Measurements from ENCODE around the gene PAOX.
A peak's percentile ranks its signal among the peaks of the same experiment; 100 is the strongest.

PAOX gene

DNA sequence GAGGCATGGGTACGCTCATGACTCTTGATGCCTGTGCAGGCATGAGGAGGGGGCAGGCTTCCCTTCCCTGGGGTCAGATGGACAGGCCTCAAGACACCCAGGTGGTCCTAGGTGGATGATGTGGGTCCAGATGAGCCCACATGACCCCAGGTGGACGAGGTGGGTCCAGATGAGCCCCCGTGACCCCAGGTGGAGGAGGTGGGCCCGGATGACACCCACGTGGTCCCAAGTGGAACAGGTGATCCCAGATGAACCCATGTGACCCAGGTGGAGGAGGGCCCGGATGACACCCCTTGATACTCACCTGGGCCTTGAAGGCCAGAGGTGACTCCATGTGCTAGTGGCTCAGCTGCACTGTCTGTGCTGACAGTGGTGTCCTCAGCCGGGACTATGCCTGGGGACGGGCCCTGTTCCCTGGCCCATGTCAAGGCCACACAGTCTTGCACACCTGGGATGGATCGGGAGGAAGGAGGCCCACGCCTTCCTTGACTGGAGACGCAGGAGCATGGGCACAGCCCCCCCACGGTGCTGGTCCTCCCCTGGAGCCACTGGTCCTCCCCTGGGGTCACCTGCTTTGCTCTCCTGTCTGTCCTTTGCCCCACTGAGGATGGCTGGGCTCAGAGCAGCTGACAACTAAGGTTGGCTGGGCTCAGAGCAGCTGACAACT is 28.6 kb upstream of the PAOX start:
- H3K27me3 ChIP-seq (ENCODE audit: insufficient read depth, low read length), result no peaks in the 10 kb centered on the region; the same call in 1 of the 2 replicates
- no peaks in the 10 kb centered on the region for H3K36me3 ChIP-seq (ENCODE audit: insufficient read depth, low read length)
- no peak overlapping the region for H3K4me3 ChIP-seq (ENCODE audit: low read depth, low read length)
- H2AFZ ChIP-seq (ENCODE audit: low read length, unreplicated experiment), result no peak overlapping the region
- H3K27ac ChIP-seq (ENCODE audit: low read depth, low read length), result no peak overlapping the region
- no peaks in the 10 kb centered on the region for H3K79me2 ChIP-seq (ENCODE audit: control insufficient read depth, insufficient read depth, low read length, unreplicated experiment)
- peaks cover 3% of the 10 kb centered on the region for H3K4me1 ChIP-seq (ENCODE audit: control insufficient read depth, insufficient read depth, low read length, unreplicated experiment)

GRCh38 chr10:133350950-133351329 is 28.1 kb upstream of the PAOX start:
- Histone ChIP-seq H3K36me3 (ENCODE audit: insufficient read depth, low read length) (no peaks in the 10 kb centered on the region), H3K27ac (ENCODE audit: low read depth, low read length) (no peak overlapping the region), H3K4me1 (ENCODE audit: control insufficient read depth, insufficient read depth, low read length, unreplicated experiment) (peaks cover 3% of the 10 kb centered on the region), H3K27me3 (ENCODE audit: insufficient read depth, low read length) (no peaks in the 10 kb centered on the region), H2AFZ (ENCODE audit: low read length, unreplicated experiment) (no peak overlapping the region), H3K4me3 (ENCODE audit: low read depth, low read length) (no peak overlapping the region), H3K79me2 (ENCODE audit: control insufficient read depth, insufficient read depth, low read length, unreplicated experiment) (no peaks in the 10 kb centered on the region)

GRCh38 chr10:133351408-133352318 is 27.4 kb upstream of the PAOX start:
- Histone ChIP-seq H3K27me3 (ENCODE audit: insufficient read depth, low read length) (no peaks in the 10 kb centered on the region), H3K4me1 (ENCODE audit: control insufficient read depth, insufficient read depth, low read length, unreplicated experiment) (peaks cover 8% of the 10 kb centered on the region), H3K79me2 (ENCODE audit: control insufficient read depth, insufficient read depth, low read length, unreplicated experiment) (peaks cover 6% of the 10 kb centered on the region), H3K27ac (ENCODE audit: low read depth, low read length) (no peak overlapping the region), H3K4me3 (ENCODE audit: low read depth, low read length) (no peak overlapping the region), H2AFZ (ENCODE audit: low read length, unreplicated experiment) (no peak overlapping the region), H3K36me3 (ENCODE audit: insufficient read depth, low read length) (no peaks in the 10 kb centered on the region)

DNA sequence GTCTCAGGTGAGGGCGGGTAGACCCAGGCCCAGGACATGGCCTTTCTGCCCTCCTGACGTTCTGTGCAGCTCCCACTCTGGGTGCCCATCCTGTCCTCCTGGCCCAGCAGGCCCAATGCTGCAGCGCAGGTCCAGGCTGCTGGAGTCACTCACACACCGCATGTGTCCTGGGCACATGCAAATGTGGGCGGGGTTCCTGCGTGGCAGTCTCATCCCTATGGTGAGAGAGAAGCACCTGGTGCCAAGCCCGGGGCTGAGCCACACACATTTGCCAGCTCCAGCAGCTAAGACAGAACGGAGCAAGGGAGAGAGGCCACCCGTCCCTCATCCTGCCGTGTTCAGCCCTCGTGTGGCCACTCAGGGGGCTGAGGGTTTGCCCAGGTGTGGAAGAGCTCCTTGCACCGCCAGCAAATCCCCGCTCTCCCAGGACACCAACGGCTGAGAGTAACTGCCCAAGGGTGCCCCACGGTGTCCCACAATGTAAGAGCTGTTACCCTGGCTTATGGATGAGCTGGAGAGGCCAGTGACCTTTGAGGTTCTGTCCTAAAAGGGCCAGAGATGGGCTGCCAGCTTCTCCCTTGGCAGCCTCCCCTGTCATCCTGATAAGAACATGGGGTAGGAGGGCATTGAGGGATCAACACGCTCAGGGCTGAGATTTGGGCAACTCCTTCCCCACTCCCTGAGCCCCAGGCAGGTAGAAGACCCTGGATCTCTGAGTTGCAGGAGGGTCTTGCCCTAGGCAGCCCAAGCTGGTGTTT is 25.7 kb upstream of the PAOX start:
- Histone ChIP-seq H3K27ac (ENCODE audit: low read depth, low read length) (no peak overlapping the region), H2AFZ (ENCODE audit: low read length, unreplicated experiment) (no peak overlapping the region), H3K4me3 (ENCODE audit: low read depth, low read length) (no peak overlapping the region), H3K27me3 (ENCODE audit: insufficient read depth, low read length) (no peaks in the 10 kb centered on the region), H3K36me3 (ENCODE audit: insufficient read depth, low read length) (no peaks in the 10 kb centered on the region), H3K4me1 (ENCODE audit: control insufficient read depth, insufficient read depth, low read length, unreplicated experiment) (peaks cover 8% of the 10 kb centered on the region), H3K79me2 (ENCODE audit: control insufficient read depth, insufficient read depth, low read length, unreplicated experiment) (peaks cover 7% of the 10 kb centered on the region)

DNA sequence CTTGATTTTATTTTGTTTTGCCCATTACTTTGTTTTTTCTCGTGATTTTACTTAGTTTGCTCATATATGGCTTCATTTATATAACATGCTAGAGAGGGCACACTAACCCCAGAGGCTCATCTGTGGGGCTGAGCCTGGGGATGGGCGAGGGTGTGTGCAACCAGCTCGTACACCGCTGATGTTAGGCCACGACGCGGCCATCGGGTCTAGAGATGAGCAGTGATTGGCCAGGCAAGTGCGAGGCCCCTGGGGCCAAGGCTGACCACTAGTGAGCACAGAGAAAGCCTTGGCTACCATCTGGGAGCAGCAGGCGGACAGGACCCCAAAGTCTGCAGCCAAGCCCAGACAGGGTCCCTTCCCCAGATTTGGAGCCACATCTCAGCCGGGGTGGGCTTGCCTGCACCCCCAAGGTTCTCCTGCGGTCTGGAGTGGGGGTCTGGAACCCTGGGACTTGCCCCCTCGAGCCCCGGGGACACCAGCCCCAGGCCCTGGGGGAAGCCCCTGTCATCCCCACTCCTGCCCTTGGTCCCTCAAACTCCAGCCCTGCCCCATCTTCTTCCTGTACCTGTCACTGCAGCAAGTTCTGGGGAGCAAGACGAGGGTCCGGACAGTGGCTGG is 25.0 kb upstream of the PAOX start:
- Histone ChIP-seq H3K27me3 (ENCODE audit: insufficient read depth, low read length) (no peaks in the 10 kb centered on the region), H3K4me3 (ENCODE audit: low read depth, low read length) (no peak overlapping the region), H3K4me1 (ENCODE audit: control insufficient read depth, insufficient read depth, low read length, unreplicated experiment) (peaks cover 7% of the 10 kb centered on the region), H3K79me2 (ENCODE audit: control insufficient read depth, insufficient read depth, low read length, unreplicated experiment) (peaks cover 7% of the 10 kb centered on the region), H2AFZ (ENCODE audit: low read length, unreplicated experiment) (no peak overlapping the region), H3K27ac (ENCODE audit: low read depth, low read length) (no peak overlapping the region), H3K36me3 (ENCODE audit: insufficient read depth, low read length) (no peaks in the 10 kb centered on the region)

GRCh38 chr10:133354672-133355240 is 24.3 kb upstream of the PAOX start:
- H3K36me3 ChIP-seq (ENCODE audit: insufficient read depth, low read length), result no peaks in the 10 kb centered on the region
- H2AFZ ChIP-seq (ENCODE audit: low read length, unreplicated experiment), result no peak overlapping the region
- no peak overlapping the region for H3K4me3 ChIP-seq (ENCODE audit: low read depth, low read length)
- H3K27me3 ChIP-seq (ENCODE audit: insufficient read depth, low read length), result no peaks in the 10 kb centered on the region
- peaks cover 7% of the 10 kb centered on the region for H3K4me1 ChIP-seq (ENCODE audit: control insufficient read depth, insufficient read depth, low read length, unreplicated experiment)
- H3K27ac ChIP-seq (ENCODE audit: low read depth, low read length), result no peak overlapping the region
- H3K79me2 ChIP-seq (ENCODE audit: control insufficient read depth, insufficient read depth, low read length, unreplicated experiment), result peaks cover 7% of the 10 kb centered on the region

GRCh38 chr10:133355266-133355665 is 23.8 kb upstream of the PAOX start:
- H3K36me3 ChIP-seq (ENCODE audit: insufficient read depth, low read length), result no peaks in the 10 kb centered on the region
- no peaks in the 10 kb centered on the region for H3K27me3 ChIP-seq (ENCODE audit: insufficient read depth, low read length)
- H3K4me1 ChIP-seq (ENCODE audit: control insufficient read depth, insufficient read depth, low read length, unreplicated experiment), result peaks cover 7% of the 10 kb centered on the region
- H3K79me2 ChIP-seq (ENCODE audit: control insufficient read depth, insufficient read depth, low read length, unreplicated experiment), result peaks cover 7% of the 10 kb centered on the region
- H2AFZ ChIP-seq (ENCODE audit: low read length, unreplicated experiment), result no peak overlapping the region
- no peak overlapping the region for H3K27ac ChIP-seq (ENCODE audit: low read depth, low read length)
- no peak overlapping the region for H3K4me3 ChIP-seq (ENCODE audit: low read depth, low read length)

GRCh38 chr10:133355991-133356390 is 23.1 kb upstream of the PAOX start:
- no peak overlapping the region for H2AFZ ChIP-seq (ENCODE audit: low read length, unreplicated experiment)
- peak overlapping the region; percentile 85 for H3K4me3 ChIP-seq (ENCODE audit: low read depth, low read length)
- H3K27ac ChIP-seq (ENCODE audit: low read depth, low read length), result no peak overlapping the region
- peaks cover 7% of the 10 kb centered on the region for H3K79me2 ChIP-seq (ENCODE audit: control insufficient read depth, insufficient read depth, low read length, unreplicated experiment)
- H3K27me3 ChIP-seq (ENCODE audit: insufficient read depth, low read length), result no peaks in the 10 kb centered on the region
- no peaks in the 10 kb centered on the region for H3K36me3 ChIP-seq (ENCODE audit: insufficient read depth, low read length)
- H3K4me1 ChIP-seq (ENCODE audit: control insufficient read depth, insufficient read depth, low read length, unreplicated experiment), result peaks cover 7% of the 10 kb centered on the region

GRCh38 chr10:133356549-133357284 is 22.3 kb upstream of the PAOX start:
- Histone ChIP-seq H3K4me1 (ENCODE audit: control insufficient read depth, insufficient read depth, low read length, unreplicated experiment) (peaks cover 7% of the 10 kb centered on the region), H3K27ac (ENCODE audit: low read depth, low read length) (no peak overlapping the region), H3K79me2 (ENCODE audit: control insufficient read depth, insufficient read depth, low read length, unreplicated experiment) (peaks cover 7% of the 10 kb centered on the region), H2AFZ (ENCODE audit: low read length, unreplicated experiment) (peak overlapping the region; percentile 88), H3K36me3 (ENCODE audit: insufficient read depth, low read length) (no peaks in the 10 kb centered on the region), H3K27me3 (ENCODE audit: insufficient read depth, low read length) (no peaks in the 10 kb centered on the region), H3K4me3 (ENCODE audit: low read depth, low read length) (peak overlapping the region; percentile 85)

Data from ACC112 (cell line).